Islet of Langerhans (tissue), 1 donor: Measurements from ENCODE around the gene POP7.
"Not testable (repeated sequence)": the region's sequence is repeated elsewhere in the genome, so short reads cannot be mapped to it uniquely, and the experiment has no call there.

Source experiments
- FAIRE-seq: peaks from one replicate; lab custom pipeline; 2011; peaks lifted over from hg19 to GRCh38; lab: Jason Lieb, UNC

The POP7 gene

GRCh38 chr7:100705753-100706671 lies at the start of gene POP7:
POP7 (plus strand) TSS chr7:100706121; CDS start chr7:100706831, 710 bp downstream.
- FAIRE-seq = no peak

GRCh38 chr7:100662194-100662776 lies 43.6 kb upstream of the POP7 start:
- FAIRE-seq = not testable (repeated sequence)

GRCh38 chr7:100665168-100665726 lies 40.7 kb upstream of the POP7 start:
- FAIRE-seq = no peak

- FAIRE-seq = no peak
Measured at GRCh38 chr7:100667331-100668068, 38.4 kb upstream of the POP7 start.

GRCh38 chr7:100668069-100668449 lies 37.9 kb upstream of the POP7 start:
- FAIRE-seq = no peak

GRCh38 chr7:100669106-100669505 lies 36.8 kb upstream of the POP7 start:
- FAIRE-seq = not testable (repeated sequence)

GRCh38 chr7:100670074-100670473 lies 35.8 kb upstream of the POP7 start:
- no peak for FAIRE-seq

GRCh38 chr7:100671353-100672327 lies 34.3 kb upstream of the POP7 start:
- no peak for FAIRE-seq

- FAIRE-seq = no peak
Measured at GRCh38 chr7:100673302-100673941, 32.5 kb upstream of the POP7 start, which contains the start of gene GNB2. GNB2 (plus strand) TSS chr7:100673740; CDS start chr7:100676266, 2,526 bp downstream.

- FAIRE-seq = no peak
Measured at GRCh38 chr7:100673942-100674410, 31.9 kb upstream of the POP7 start.

GRCh38 chr7:100674411-100675104 lies 31.4 kb upstream of the POP7 start:
- FAIRE-seq = no peak

GRCh38 chr7:100675105-100675451 lies 30.8 kb upstream of the POP7 start:
- no peak for FAIRE-seq

GRCh38 chr7:100675581-100676350 lies 30.2 kb upstream of the POP7 start:
- FAIRE-seq = no peak

- no peak for FAIRE-seq
Measured at GRCh38 chr7:100676501-100677306, 29.2 kb upstream of the POP7 start.

- no peak for FAIRE-seq
Measured at GRCh38 chr7:100677308-100678267, 28.3 kb upstream of the POP7 start.

- no peak for FAIRE-seq
Measured at GRCh38 chr7:100678291-100678984, 27.5 kb upstream of the POP7 start.
